ENCODE results near the gene EVL.

The EVL gene

GRCh38 chr14:100088226-100088625 lies 23.0 kb downstream of the EVL start:
- no peak for DNase-seq

- DNase-seq = no peak
Measured at GRCh38 chr14:100091386-100091785, 26.2 kb downstream of the EVL start.

- DNase-seq = no peak
Measured at GRCh38 chr14:100092832-100093231, 27.6 kb downstream of the EVL start.

- DNase-seq = no peak
Measured at GRCh38 chr14:100093319-100093718, 28.1 kb downstream of the EVL start.

- no peak for DNase-seq
Measured at GRCh38 chr14:100096656-100097055, 31.4 kb downstream of the EVL start.

- DNase-seq = no peak
Measured at GRCh38 chr14:100098171-100098570, 32.9 kb downstream of the EVL start.

- no peak for DNase-seq
Measured at GRCh38 chr14:100100032-100100703, 34.9 kb downstream of the EVL start.

GRCh38 chr14:100102156-100102785 lies 37.0 kb downstream of the EVL start:
- no peak for DNase-seq

- peak in 1 of 2 donors; percentile 44 for DNase-seq
Measured at GRCh38 chr14:100103250-100104005, 38.2 kb downstream of the EVL start.

GRCh38 chr14:100104006-100104352 lies 38.8 kb downstream of the EVL start:
- DNase-seq = no peak

GRCh38 chr14:100104523-100105300 lies 39.5 kb downstream of the EVL start:
- DNase-seq = peak in 1 of 2 donors; percentile 25

GRCh38 chr14:100105357-100106169 lies 40.3 kb downstream of the EVL start:
- peak in 1 of 2 donors; percentile 27 for DNase-seq

- peak; percentile 53 to 63 for DNase-seq
Measured at GRCh38 chr14:100106250-100107112, 41.3 kb downstream of the EVL start.

GRCh38 chr14:100107236-100107635 lies 42.0 kb downstream of the EVL start:
- peak in 1 of 2 donors; percentile 20 for DNase-seq

GRCh38 chr14:100108042-100108825 lies 43.0 kb downstream of the EVL start:
- DNase-seq = peak; percentile 94 to 95

GRCh38 chr14:100108840-100109593 lies 43.8 kb downstream of the EVL start:
- no peak for DNase-seq

- no peak for DNase-seq
Measured at GRCh38 chr14:100109594-100109955, 44.4 kb downstream of the EVL start.

GRCh38 chr14:100110816-100111215 lies 45.6 kb downstream of the EVL start:
- DNase-seq = no peak

- no peak for DNase-seq
Measured at GRCh38 chr14:100111931-100112704, 46.9 kb downstream of the EVL start.
